H1 (cell line): ENCODE measurements around the gene CRYGD. TPM values are rescaled to one million over a fixed set of nuclear protein-coding genes. Genes with fewer than 3 reads are reported as not detected.

Experiments
- CTCF ChIA-PET: fragments of 300-600 bp; sonication (Branson Sonifier 250); formaldehyde crosslinking; loops from one replicate; lab custom pipeline; 2021; ENCODE audit not compliant: partially characterized antibody; lab: Charles Lee
- POLR2A ChIA-PET: fragments of 300-600 bp; sonication (Branson Sonifier 250); formaldehyde crosslinking; loops from one replicate; lab custom pipeline; 2021; ENCODE audit warnings: inconsistent platforms; ENCODE audit not compliant: partially characterized antibody; lab: Charles Lee
- DNase-seq, 2 experiments: peaks; one replicate each; pipeline versions ENCODE4 v3.0.0 to v3.0.0-alpha.2; 2010 to 2022; ENCODE audit warnings: low spot score in 2 of 2, low read depth in 1 of 2, mixed read lengths in 1 of 2
- FAIRE-seq: peaks from 2 replicates; lab custom pipeline; 2011; peaks lifted over from hg19 to GRCh38; lab: Jason Lieb, UNC
- H2AFZ ChIP-seq: 2 replicates; pipeline ENCODE4 v1.8.1; 2012; ENCODE audit warnings: low read length, inconsistent platforms
- H2AK5ac ChIP-seq: 2 replicates; pipeline ENCODE4 v1.6.1; 2013; ENCODE audit warnings: low read depth, low read length
- H2BK120ac ChIP-seq: replicated peaks from 2 replicates; pipeline ENCODE3; 2013; ENCODE audit warnings: low read depth, low read length, inconsistent platforms
- H2BK12ac ChIP-seq: 2 replicates; pipeline ENCODE4 v1.6.1; 2013; ENCODE audit warnings: low read depth, low read length
- H2BK15ac ChIP-seq: 2 replicates; pipeline ENCODE4 v1.6.1; 2013; ENCODE audit warnings: low read length
- H2BK20ac ChIP-seq: 2 replicates; pipeline ENCODE4 v1.6.1; 2013; ENCODE audit warnings: low read length
- H2BK5ac ChIP-seq: 2 replicates; pipeline ENCODE4 v1.6.1; 2013; ENCODE audit warnings: low read depth, low read length
- H3K14ac ChIP-seq: 2 replicates; pipeline ENCODE4 v1.6.1; 2013; ENCODE audit warnings: inconsistent platforms; ENCODE audit not compliant: insufficient read length
- H3K18ac ChIP-seq: 2 replicates; pipeline ENCODE4 v1.6.1; 2013; ENCODE audit warnings: low read length; ENCODE audit errors: extremely low read depth
- H3K23ac ChIP-seq: 2 replicates; pipeline ENCODE4 v1.6.1; 2013; ENCODE audit warnings: inconsistent platforms; ENCODE audit not compliant: insufficient read length
- H3K23me2 ChIP-seq: 2 replicates; pipeline ENCODE4 v1.6.1; 2013; ENCODE audit warnings: low read depth, low read length
- H3K27ac ChIP-seq: 2 replicates; pipeline ENCODE4 v1.6.1; 2011; ENCODE audit warnings: low read depth, low read length, inconsistent platforms
- H3K27me3 ChIP-seq, 4 experiments: replicated peaks in 1 of 4; 1 replicate in 1 of 4; 2 replicates in 3 of 4; pipeline versions ENCODE4 v1.6.1 to v1.8.1; 2011 to 2013; ENCODE audit warnings: low read length in 3 of 4, mild to moderate bottlenecking in 3 of 4, inconsistent platforms in 2 of 4, mixed read lengths in 2 of 4, moderate library complexity in 1 of 4; ENCODE audit not compliant: control insufficient read depth in 3 of 4, insufficient read depth in 3 of 4; ENCODE audit errors: extremely low read depth in 1 of 4
- H3K36me3 ChIP-seq, 4 experiments: 2 replicates each; pipeline versions ENCODE4 v1.6.1 to v1.8.1; 2011 to 2013; ENCODE audit warnings: mild to moderate bottlenecking in 4 of 4, low read length in 3 of 4, moderate library complexity in 2 of 4, control low read depth in 1 of 4, inconsistent platforms in 1 of 4; ENCODE audit not compliant: insufficient read depth in 4 of 4, control insufficient read depth in 2 of 4
- H3K4ac ChIP-seq: replicated peaks from 2 replicates; pipeline ENCODE3; 2013; ENCODE audit warnings: low read length, low read depth, mixed read lengths, inconsistent platforms; ENCODE audit not compliant: insufficient read length
- H3K4me1 ChIP-seq, 4 experiments: replicated peaks in 1 of 4; 1 replicate in 1 of 4; 2 replicates in 3 of 4; pipeline versions ENCODE4 v1.6.1 to v1.8.1; 2011 to 2013; ENCODE audit warnings: low read length in 3 of 4, inconsistent platforms in 2 of 4, mixed read lengths in 1 of 4; ENCODE audit not compliant: insufficient read depth in 4 of 4, control insufficient read depth in 3 of 4
- H3K4me2 ChIP-seq, 2 experiments: 2 replicates each; pipeline versions ENCODE4 v1.6.1 to v1.8.1; 2011 to 2013; ENCODE audit warnings: low read depth in 2 of 2, low read length in 2 of 2, control low read depth in 1 of 2, inconsistent platforms in 1 of 2, mild to moderate bottlenecking in 1 of 2; ENCODE audit not compliant: insufficient read depth in 1 of 2
- H3K4me3 ChIP-seq, 4 experiments: fragments of 200-600, 300-600 bp in 1 of 4; sonication (generic), shearing (Covaris generic), sonication (Bioruptor Twin) in 1 of 4; 2 replicates each; pipeline versions ENCODE4 v1.5.1 to v1.8.1; 2011 to 2016; ENCODE audit warnings: low read length in 4 of 4, low read depth in 3 of 4, control low read depth in 2 of 4, inconsistent platforms in 2 of 4, mild to moderate bottlenecking in 2 of 4, mixed read lengths in 1 of 4, moderate library complexity in 1 of 4; ENCODE audit not compliant: insufficient read depth in 2 of 4; ENCODE audit errors: extremely low read depth in 1 of 4
- H3K56ac ChIP-seq: replicated peaks from 2 replicates; pipeline ENCODE3; 2013; ENCODE audit warnings: low read depth, mild to moderate bottlenecking, mixed read lengths, low read length, inconsistent platforms; ENCODE audit not compliant: insufficient read length
- H3K79me1 ChIP-seq: 2 replicates; pipeline ENCODE4 v1.6.1; 2013; ENCODE audit warnings: low read depth, low read length, control low read depth
- H3K79me2 ChIP-seq, 2 experiments: 2 replicates each; pipeline versions ENCODE4 v1.6.1 to v1.8.1; 2012 to 2013; ENCODE audit warnings: low read length in 2 of 2, mild to moderate bottlenecking in 2 of 2, inconsistent platforms in 1 of 2; ENCODE audit not compliant: insufficient read depth in 2 of 2, control insufficient read depth in 1 of 2
- H3K9ac ChIP-seq, 4 experiments: replicated peaks in 1 of 4; 1 replicate in 1 of 4; 2 replicates in 3 of 4; pipeline versions ENCODE4 v1.6.1 to v1.8.1; 2011 to 2013; ENCODE audit warnings: low read depth in 3 of 4, low read length in 3 of 4, control low read depth in 2 of 4, mild to moderate bottlenecking in 2 of 4, moderate library complexity in 2 of 4, inconsistent platforms in 1 of 4; ENCODE audit errors: extremely low read depth in 1 of 4
- H3K9me3 ChIP-seq, 2 experiments: 2 replicates each; pipeline versions ENCODE4 v1.6.1 to v1.8.1; 2012 to 2013; ENCODE audit warnings: mild to moderate bottlenecking in 2 of 2, moderate library complexity in 2 of 2, control low read depth in 1 of 2, inconsistent platforms in 1 of 2, low read depth in 1 of 2, low read length in 1 of 2, mixed read lengths in 1 of 2; ENCODE audit not compliant: insufficient read depth in 2 of 2
- H4K20me1 ChIP-seq, 2 experiments: replicated peaks in 1 of 2; 2 replicates each; pipeline versions ENCODE3 to v1.8.1; 2011 to 2013; ENCODE audit warnings: inconsistent platforms in 2 of 2, low read length in 2 of 2, mild to moderate bottlenecking in 1 of 2; ENCODE audit not compliant: insufficient read depth in 2 of 2, control insufficient read depth in 1 of 2
- H4K5ac ChIP-seq: 2 replicates; pipeline ENCODE4 v1.6.1; 2013; ENCODE audit warnings: low read length, low read depth, mixed read lengths, inconsistent platforms; ENCODE audit not compliant: insufficient read length
- H4K8ac ChIP-seq: 2 replicates; pipeline ENCODE4 v1.8.0; 2013; ENCODE audit warnings: mild to moderate bottlenecking, moderate library complexity, low read length, inconsistent platforms; ENCODE audit not compliant: insufficient read depth; ENCODE audit errors: extremely low read depth
- H4K91ac ChIP-seq: replicated peaks from 2 replicates; pipeline ENCODE3; 2013; ENCODE audit warnings: low read length, mixed read lengths, inconsistent platforms; ENCODE audit not compliant: insufficient read length
- BACH1 ChIP-seq: IDR thresholded peaks from 2 replicates; pipeline ENCODE4 v1.6.1; 2012; ENCODE audit warnings: low read length, improper control_type of control experiment
- BCL11A ChIP-seq, 2 experiments: IDR thresholded peaks; one replicate each; pipeline ENCODE4 v1.6.1; 2011; ENCODE audit warnings: low read depth in 2 of 2, low read length in 2 of 2, mild to moderate bottlenecking in 2 of 2
- EP300 ChIP-seq, 2 experiments: IDR thresholded peaks; 1 replicate in 1 of 2; 2 replicates in 1 of 2; pipeline ENCODE4 v1.6.1; 2011 to 2012; ENCODE audit warnings: low read depth in 2 of 2, low read length in 2 of 2, mild to moderate bottlenecking in 2 of 2, borderline replicate concordance in 1 of 2, inconsistent platforms in 1 of 2, moderate library complexity in 1 of 2
- JUND ChIP-seq: IDR thresholded peaks from 2 replicates; pipeline ENCODE4 v1.6.1; 2011; ENCODE audit warnings: mild to moderate bottlenecking, improper control_type of control experiment, low read length
- POLR2A ChIP-seq, 2 experiments: IDR thresholded peaks; 1 replicate in 1 of 2; 2 replicates in 1 of 2; pipeline ENCODE4 v1.6.1; 2011; ENCODE audit warnings: low read depth in 2 of 2, low read length in 2 of 2, mild to moderate bottlenecking in 2 of 2; ENCODE audit errors: control extremely low read depth in 1 of 2
- SP1 ChIP-seq: IDR thresholded peaks from 2 replicates; pipeline ENCODE4 v1.6.1; 2011; ENCODE audit warnings: low read depth, low read length
- TAF7 ChIP-seq: optimal IDR thresholded peaks from 2 replicates; pipeline ENCODE3; 2011; ENCODE audit warnings: low read depth, mild to moderate bottlenecking, inconsistent platforms, low read length, moderate library complexity, borderline replicate concordance
- TEAD4 ChIP-seq: IDR thresholded peaks from 2 replicates; pipeline ENCODE4 v1.6.1; 2012; ENCODE audit warnings: low read depth, low read length, inconsistent platforms, mixed read lengths
- ZNF274 ChIP-seq: IDR thresholded peaks from 2 replicates; pipeline ENCODE4 v1.7.0; 2012; ENCODE audit warnings: low read length, borderline replicate concordance; ENCODE audit errors: extremely low read depth
- WGBS, 2 experiments: shearing (Covaris generic) in 1 of 2; methylation state at CpG; one replicate each; pipeline versions ENCODE4 v1.1.6 to v1.1.7; 2013 to 2015; ENCODE audit warnings: low lambda C conversion rate in 2 of 2, mixed read lengths in 2 of 2, inconsistent platforms in 1 of 2, low coverage in 1 of 2, missing lambda C conversion rate in 1 of 2; ENCODE audit not compliant: insufficient replicate concordance in 2 of 2, insufficient coverage in 1 of 2, insufficient read length in 1 of 2; ENCODE audit errors: extremely low coverage in 1 of 2, missing lambda C conversion rate in 1 of 2; 5-methylcytosine and 5-hydroxymethylcytosine counted together
- polyA plus RNA-seq, 7 experiments: library from polyadenylated mRNA; depleted of rRNA in 3 of 7; stranded (reverse) in 5 of 7; unstranded in 2 of 7; fragments of >200 nt in 5 of 7; fragments of 200-250 nt in 2 of 7; gene quantifications; 1 replicate in 5 of 7; 2 replicates in 1 of 7; 4 replicates in 1 of 7; pipeline versions ENCODE4 v1.2.1 to v1.2.3, GENCODE V29; 2011 to 2013; ENCODE audit warnings: missing spikeins in 2 of 7, mixed read lengths in 2 of 7
- total RNA-seq: library from RNA; stranded (reverse); fragmentation: NEBNext Ultra II Directional; extraction: Animal tissue kit (Norgen Biotek cat#: 25700); gene quantifications from 2 replicates; pipeline ENCODE4 v1.2.1, GENCODE V29; 2021
- TF ChIP-seq, protein P1 (sequence below): IDR thresholded peaks from 2 replicates; pipeline ENCODE4 v1.6.1; 2012; ENCODE audit warnings: inconsistent platforms
- TF ChIP-seq, protein P2 (sequence below): IDR thresholded peaks from 2 replicates; pipeline ENCODE4 v1.6.1; 2011; ENCODE audit warnings: low read length, improper control_type of control experiment

Gene CRYGD
- total and polyA plus RNA-seq, 2 of the 8 experiments (the other 6 are each of a cell fraction or from before 2014, with no cell fraction given): 2.9 to 7.1 TPM

DNA sequence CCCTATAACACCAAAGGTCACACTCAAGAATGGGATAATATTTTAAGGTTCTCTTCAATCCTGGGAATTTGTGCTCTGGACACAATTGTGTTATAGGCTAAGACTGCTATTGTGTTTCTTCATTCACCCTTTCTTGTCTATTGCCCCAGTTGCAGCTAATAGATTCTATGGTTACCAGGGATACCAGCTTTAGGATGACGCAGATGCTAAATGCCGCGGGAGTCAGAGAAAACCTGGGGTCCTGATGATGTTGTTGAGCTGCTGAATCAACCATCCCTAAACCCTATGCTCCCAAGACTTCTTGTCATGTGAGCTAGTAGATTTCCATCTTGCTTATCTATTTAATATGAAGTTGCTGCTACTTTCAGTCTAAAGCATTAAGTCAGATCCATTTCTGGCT is 5.4 kb downstream of the CRYGD start:
- H2BK15ac ChIP-seq: no peak overlapping the region
- H3K27me3 ChIP-seq: no peaks in the 10 kb centered on the region
- H2BK120ac ChIP-seq: no peak overlapping the region
- no peaks in the 10 kb centered on the region for H3K9me3 ChIP-seq
- no peak overlapping the region for H4K5ac ChIP-seq
- no peaks in the 10 kb centered on the region for H3K79me2 ChIP-seq
- H3K36me3 ChIP-seq: no peaks in the 10 kb centered on the region
- no peak overlapping the region for H3K9ac ChIP-seq
- ChIA-PET POLR2A (no interaction called here), CTCF (interaction anchor here (1.2 kb wide), 1 partner anchor 16 kb away, joined by 4 read pairs; no protein-coding TSS in a partner anchor)
- H2AK5ac ChIP-seq: no peak overlapping the region
- no peak overlapping the region for H2BK20ac ChIP-seq
- no peak for DNase-seq
- H3K23ac ChIP-seq: no peak overlapping the region
- H4K91ac ChIP-seq: no peak overlapping the region
- WGBS, 2 experiments: 95% methylated on average over 3 of the region's 3 CpGs; no CpG with 5 or more reads in 1 of the 2 experiments
- no peak overlapping the region for H2AFZ ChIP-seq
- no peaks in the 10 kb centered on the region for H3K79me1 ChIP-seq
- FAIRE-seq: no peak
- no peak overlapping the region for H4K8ac ChIP-seq
- H2BK12ac ChIP-seq: no peak overlapping the region
- no peak overlapping the region for H3K14ac ChIP-seq
- no peak overlapping the region for H3K4ac ChIP-seq
- no peak overlapping the region for H3K4me2 ChIP-seq
- H3K56ac ChIP-seq: no peak overlapping the region
- H2BK5ac ChIP-seq: no peak overlapping the region
- no peak overlapping the region for H3K18ac ChIP-seq
- no peak overlapping the region for H3K27ac ChIP-seq
- H4K20me1 ChIP-seq: no peaks in the 10 kb centered on the region
- no peaks in the 10 kb centered on the region for H3K23me2 ChIP-seq
- H3K4me1 ChIP-seq: no peaks in the 10 kb centered on the region
- H3K4me3 ChIP-seq: no peak overlapping the region
- TF ChIP-seq ZNF274 (no peak), TEAD4 (no peak), EP300 (IDR thresholded peaks at IDR 0.05; ENCODE audit: borderline replicate concordance in 1 of 2, low read depth in 2 of 2, low read length in 2 of 2) (no peak), BCL11A (IDR thresholded peaks at IDR 0.05; ENCODE audit: low read depth in 2 of 2, low read length in 2 of 2) (no peak), BACH1 (no peak), TAF7 (no peak), SP1 (no peak), JUND (no peak), POLR2A (IDR thresholded peaks at IDR 0.05; ENCODE audit: control extremely low read depth in 1 of 2, low read depth in 2 of 2, low read length in 2 of 2) (no peak)
- TF ChIP-seq, protein P1, sequence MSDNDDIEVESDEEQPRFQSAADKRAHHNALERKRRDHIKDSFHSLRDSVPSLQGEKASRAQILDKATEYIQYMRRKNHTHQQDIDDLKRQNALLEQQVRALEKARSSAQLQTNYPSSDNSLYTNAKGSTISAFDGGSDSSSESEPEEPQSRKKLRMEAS: no peak
- TF ChIP-seq, protein P2, sequence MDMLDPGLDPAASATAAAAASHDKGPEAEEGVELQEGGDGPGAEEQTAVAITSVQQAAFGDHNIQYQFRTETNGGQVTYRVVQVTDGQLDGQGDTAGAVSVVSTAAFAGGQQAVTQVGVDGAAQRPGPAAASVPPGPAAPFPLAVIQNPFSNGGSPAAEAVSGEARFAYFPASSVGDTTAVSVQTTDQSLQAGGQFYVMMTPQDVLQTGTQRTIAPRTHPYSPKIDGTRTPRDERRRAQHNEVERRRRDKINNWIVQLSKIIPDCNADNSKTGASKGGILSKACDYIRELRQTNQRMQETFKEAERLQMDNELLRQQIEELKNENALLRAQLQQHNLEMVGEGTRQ: no peak
